ENCODE data around the gene CCDC167. TPM values are rescaled to one million over a fixed set of nuclear protein-coding genes. Genes with fewer than 3 reads are reported as not detected.
"Not testable (repeated sequence)": the region's sequence is repeated elsewhere in the genome, so short reads cannot be mapped to it uniquely, and the experiment has no call there.

The CCDC167 gene
- total RNA-seq, 8 experiments from 2014 or later = 28.1 to 119 (median 89.7) TPM

DNA sequence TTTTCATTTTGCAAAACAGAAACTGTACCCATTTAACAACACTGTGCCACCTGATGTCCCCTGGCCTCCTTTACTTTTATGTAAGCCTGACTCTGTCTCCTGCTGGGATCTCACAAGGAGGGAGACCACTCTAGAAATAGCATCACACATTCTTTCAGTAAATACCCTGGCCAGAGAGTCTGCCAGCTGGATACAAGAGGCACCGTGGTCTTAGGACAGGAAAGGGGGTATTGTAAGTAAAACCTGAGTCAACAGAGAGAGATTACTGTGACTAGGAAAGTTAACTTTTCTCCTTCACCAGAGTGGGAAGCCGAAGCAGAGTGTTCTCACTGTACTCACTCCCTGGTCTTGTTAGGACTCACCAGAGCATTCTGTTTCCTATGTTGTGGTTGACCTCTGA, 38.9 kb downstream of the CCDC167 start:
- 17 to 100% (median 100%) methylated on average over 1 of the region's 2 CpGs; no CpG with 5 or more reads in 3 of the 10 experiments for WGBS, 10 experiments
- in situ Hi-C loops (cut with MboI; ENCODE audit: low pct_unique_long_range_greater_than_20kb in 2 of 9, low sequenced_read_pairs in 9 of 9, unreplicated experiment in 9 of 9) = loop anchor here in 1 of 9 experiments (25.0 kb wide), 1 partner anchor 226 kb away; the partner anchor contains the start of gene MDGA1
- Histone ChIP-seq H3K4me3 (no peak overlapping the region), H3K27ac (no peak overlapping the region), H3K4me1 (replicated peaks in 1 of 2) (no peaks in the 10 kb centered on the region)
- ATAC-seq (replicated peaks in 6 of 8) = peak in 1 of 8 experiments; percentile 43

DNA sequence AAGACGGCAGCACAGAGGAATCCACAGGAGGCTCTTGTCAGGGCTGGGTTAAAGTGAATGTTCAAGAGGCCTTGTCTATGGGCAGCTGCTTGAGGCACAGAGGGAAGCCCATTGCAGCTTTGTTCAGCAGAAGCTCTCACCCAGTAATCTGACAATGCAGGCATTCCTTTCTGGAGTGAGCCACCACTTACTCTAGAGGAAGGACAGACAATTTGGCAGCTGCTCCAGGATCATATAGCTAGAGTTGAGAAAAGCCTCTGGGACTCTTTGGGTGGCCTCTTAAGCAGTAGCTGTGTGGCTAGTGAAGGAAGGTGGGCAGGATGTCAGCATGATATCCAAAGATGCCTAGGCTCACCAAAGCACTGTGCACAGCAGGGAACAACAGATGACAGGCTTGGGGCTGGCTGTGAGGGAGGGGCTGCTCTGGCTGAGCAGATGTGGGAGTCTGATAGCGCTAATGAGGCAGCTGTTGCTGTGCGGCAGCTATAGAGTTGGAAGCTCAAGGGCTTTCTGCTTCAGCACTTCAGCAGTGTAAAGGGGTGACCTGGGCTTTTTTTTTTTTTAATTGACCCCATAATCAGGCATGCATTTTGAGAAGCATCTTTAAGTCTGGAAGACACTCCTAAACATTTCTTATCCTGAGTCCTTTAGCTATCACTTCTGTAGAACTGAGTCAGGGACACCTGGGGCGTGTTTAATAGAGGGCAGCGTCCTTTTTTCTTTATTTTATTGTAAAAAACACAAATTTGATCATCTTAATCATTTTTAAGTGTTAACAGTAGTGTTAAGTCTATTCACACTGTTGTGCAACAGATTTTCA, 39.5 kb downstream of the CCDC167 start:
- ATAC-seq (replicated peaks in 6 of 8) = peak in 3 of 8 experiments; percentile 24 to 35 (median 26)
- WGBS, 10 experiments = 33 to 100% (median 78%) methylated on average over 1 to 4 of the region's 5 CpGs; no CpG with 5 or more reads in 4 of the 10 experiments
- in situ Hi-C loops (cut with MboI; ENCODE audit: low pct_unique_long_range_greater_than_20kb in 2 of 9, low sequenced_read_pairs in 9 of 9, unreplicated experiment in 9 of 9) = loop anchor here in 1 of 9 experiments (25.0 kb wide), 1 partner anchor 227 kb away; the partner anchor contains the start of gene MDGA1

DNA sequence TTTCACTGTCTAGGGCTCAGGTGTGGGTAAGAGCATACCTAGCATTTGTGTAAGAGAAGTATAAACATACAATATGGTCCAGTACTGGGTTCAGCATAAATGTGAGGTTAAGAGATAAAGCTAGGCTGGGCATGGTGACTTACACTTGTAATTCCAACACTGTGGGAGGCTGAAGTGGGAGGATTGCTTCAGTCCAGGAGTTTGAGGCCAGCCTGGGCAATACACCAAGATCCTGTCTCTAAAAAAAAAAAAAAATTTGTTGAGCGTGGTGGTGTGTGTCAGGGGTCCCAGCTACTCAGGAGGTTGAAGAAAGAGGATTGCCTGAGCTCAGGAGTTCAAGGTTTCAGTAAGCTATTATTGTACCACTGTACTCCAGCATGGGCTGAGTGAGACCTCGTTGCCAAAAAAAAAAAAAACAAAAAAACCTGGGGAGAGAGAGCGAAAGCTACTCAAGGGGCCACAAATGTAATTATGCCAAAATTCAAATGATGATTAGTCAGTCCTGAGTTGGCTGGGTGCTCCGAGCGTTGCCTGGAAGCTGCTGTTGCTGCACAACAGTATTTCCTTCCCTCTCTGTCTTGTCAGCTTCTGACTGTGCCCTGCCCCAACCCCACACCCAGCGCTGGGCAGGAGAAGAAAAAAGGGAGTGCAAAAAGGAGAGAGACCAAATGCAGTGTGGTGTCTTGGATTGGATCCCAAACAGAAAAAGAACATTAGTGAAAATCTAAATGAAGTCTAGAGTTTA, 42.7 kb downstream of the CCDC167 start:
- H3K27ac ChIP-seq = no peak overlapping the region
- H3K4me1 ChIP-seq (replicated peaks in 1 of 2) = no peaks in the 10 kb centered on the region
- 3 to 96% (median 73%) methylated on average over 3 to 6 of the region's 6 CpGs for WGBS, 10 experiments
- no peak overlapping the region for H3K4me3 ChIP-seq
- peak in 5 of 8 experiments; percentile 44 to 97 (median 95) for ATAC-seq (replicated peaks in 6 of 8)
- in situ Hi-C loops (cut with MboI; ENCODE audit: low pct_unique_long_range_greater_than_20kb in 2 of 9, low sequenced_read_pairs in 9 of 9, unreplicated experiment in 9 of 9) = loop anchor here in 1 of 9 experiments (25.0 kb wide), 1 partner anchor 230 kb away; the partner anchor contains the start of gene MDGA1

More for the DNA sequence above, 39.5 kb downstream of the CCDC167 start:
- H3K4me3 ChIP-seq = no peak overlapping the region
- H3K27ac ChIP-seq = peak overlapping the region in 1 of 2 donors; percentile 39
- no peaks in the 10 kb centered on the region for H3K4me1 ChIP-seq (replicated peaks in 1 of 2)

DNA sequence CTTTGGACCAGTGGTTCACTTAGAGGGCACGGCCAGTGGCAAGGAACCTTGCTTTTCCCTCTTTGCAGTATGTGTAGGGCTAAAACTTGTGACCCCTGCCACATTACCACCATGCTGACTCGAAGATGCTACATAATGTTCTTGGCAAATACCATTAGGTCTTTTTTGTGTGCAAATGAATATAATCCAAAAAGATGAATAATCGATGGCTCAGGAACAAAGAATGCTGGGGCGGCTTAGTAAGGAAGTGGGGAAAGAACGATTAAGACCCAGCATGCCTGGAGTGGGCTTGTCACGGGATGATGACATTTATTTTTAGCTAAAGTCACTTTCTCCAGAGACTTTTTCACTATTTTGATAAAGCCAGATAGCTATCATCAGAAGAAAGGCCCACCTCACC, 43.6 kb downstream of the CCDC167 start:
- no peak for ATAC-seq (replicated peaks in 6 of 8)
- H3K4me1 ChIP-seq (replicated peaks in 1 of 2) = no peaks in the 10 kb centered on the region
- WGBS, 10 experiments = 49 to 100% (median 92%) methylated on average over 1 to 6 of the region's 6 CpGs; no CpG with 5 or more reads in 1 of the 10 experiments
- no peak overlapping the region for H3K4me3 ChIP-seq
- H3K27ac ChIP-seq = no peak overlapping the region
- in situ Hi-C loops (cut with MboI; ENCODE audit: low pct_unique_long_range_greater_than_20kb in 2 of 9, low sequenced_read_pairs in 9 of 9, unreplicated experiment in 9 of 9) = loop anchor here in 1 of 9 experiments (25.0 kb wide), 1 partner anchor 231 kb away; the partner anchor contains the start of gene MDGA1

DNA sequence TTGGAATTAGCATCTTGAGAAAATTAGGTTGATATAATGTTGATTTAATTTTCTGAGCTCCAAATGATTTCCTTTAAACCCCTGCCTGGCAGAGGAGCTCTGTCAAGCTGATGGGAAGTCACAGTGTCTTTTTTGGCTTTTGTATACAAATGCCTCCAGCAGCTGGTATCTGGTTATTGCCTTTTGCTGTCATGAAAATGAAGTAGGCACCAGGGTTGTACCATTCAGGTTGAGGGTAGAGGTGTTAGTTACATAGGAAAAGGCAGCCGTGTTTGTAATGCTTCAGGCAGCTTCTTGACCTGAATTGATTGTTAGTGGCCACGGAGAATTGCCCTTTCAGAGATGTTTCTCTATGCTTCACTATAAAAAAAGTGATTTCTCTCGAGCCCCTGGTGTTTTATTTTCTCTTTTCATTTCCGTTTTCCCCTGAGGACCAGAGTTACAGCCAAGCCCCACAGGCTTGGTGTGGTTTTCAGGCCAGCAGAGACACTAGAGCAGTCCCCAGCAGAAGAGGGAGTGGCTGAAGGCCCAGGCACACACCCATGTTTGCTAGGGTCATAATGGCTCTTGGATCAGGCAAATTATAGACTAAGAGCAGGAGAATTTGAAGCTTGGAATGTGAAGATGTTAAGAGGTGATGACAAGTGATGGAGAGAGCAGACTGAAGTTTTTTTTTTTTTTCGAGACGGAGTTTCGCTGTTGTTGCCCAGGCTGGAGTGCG, 45.1 kb downstream of the CCDC167 start:
- Histone ChIP-seq H3K27ac (no peak overlapping the region), H3K4me3 (no peak overlapping the region), H3K4me1 (replicated peaks in 1 of 2) (no peaks in the 10 kb centered on the region)
- WGBS, 10 experiments = 60 to 100% (median 85%) methylated on average over 1 to 6 of the region's 8 CpGs; no CpG with 5 or more reads in 1 of the 10 experiments
- in situ Hi-C loops (cut with MboI; ENCODE audit: low pct_unique_long_range_greater_than_20kb in 2 of 9, low sequenced_read_pairs in 9 of 9, unreplicated experiment in 9 of 9) = loop anchor here in 1 of 9 experiments (25.0 kb wide), 1 partner anchor 233 kb away; the partner anchor contains the start of gene MDGA1
- peak in 3 of 8 experiments; percentile 44 to 64 (median 64) for ATAC-seq (replicated peaks in 6 of 8)

DNA sequence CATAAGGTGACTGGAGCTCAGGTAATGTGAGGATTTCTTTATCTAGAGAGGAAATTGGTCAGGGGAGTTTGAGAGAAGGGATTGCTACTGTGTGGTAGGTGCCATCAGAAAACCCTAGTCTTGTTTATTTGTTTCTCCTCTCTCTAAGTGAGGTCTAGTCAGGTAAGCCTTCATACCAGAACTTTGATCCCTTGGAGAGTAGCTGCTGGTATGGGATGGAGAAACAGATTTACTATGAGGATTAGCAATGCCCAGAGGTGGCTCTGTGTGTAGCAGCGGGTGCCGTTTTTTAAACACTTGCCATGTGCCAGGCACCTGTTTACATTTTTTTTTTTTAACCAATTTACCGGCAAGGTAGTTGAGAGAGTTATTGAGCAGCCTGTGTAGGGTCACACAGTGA, 47.2 kb downstream of the CCDC167 start:
- no peak overlapping the region for H3K4me3 ChIP-seq
- no peaks in the 10 kb centered on the region for H3K4me1 ChIP-seq (replicated peaks in 1 of 2)
- in situ Hi-C loops (cut with MboI; ENCODE audit: low pct_unique_long_range_greater_than_20kb in 2 of 9, low sequenced_read_pairs in 9 of 9, unreplicated experiment in 9 of 9) = loop anchor here in 1 of 9 experiments (25.0 kb wide), 1 partner anchor 235 kb away; the partner anchor contains the start of gene MDGA1
- 100% methylated on average over 1 to 3 of the region's 3 CpGs; no CpG with 5 or more reads in 6 of the 10 experiments for WGBS, 10 experiments
- no peak overlapping the region for H3K27ac ChIP-seq
- no peak for ATAC-seq (replicated peaks in 6 of 8)

DNA sequence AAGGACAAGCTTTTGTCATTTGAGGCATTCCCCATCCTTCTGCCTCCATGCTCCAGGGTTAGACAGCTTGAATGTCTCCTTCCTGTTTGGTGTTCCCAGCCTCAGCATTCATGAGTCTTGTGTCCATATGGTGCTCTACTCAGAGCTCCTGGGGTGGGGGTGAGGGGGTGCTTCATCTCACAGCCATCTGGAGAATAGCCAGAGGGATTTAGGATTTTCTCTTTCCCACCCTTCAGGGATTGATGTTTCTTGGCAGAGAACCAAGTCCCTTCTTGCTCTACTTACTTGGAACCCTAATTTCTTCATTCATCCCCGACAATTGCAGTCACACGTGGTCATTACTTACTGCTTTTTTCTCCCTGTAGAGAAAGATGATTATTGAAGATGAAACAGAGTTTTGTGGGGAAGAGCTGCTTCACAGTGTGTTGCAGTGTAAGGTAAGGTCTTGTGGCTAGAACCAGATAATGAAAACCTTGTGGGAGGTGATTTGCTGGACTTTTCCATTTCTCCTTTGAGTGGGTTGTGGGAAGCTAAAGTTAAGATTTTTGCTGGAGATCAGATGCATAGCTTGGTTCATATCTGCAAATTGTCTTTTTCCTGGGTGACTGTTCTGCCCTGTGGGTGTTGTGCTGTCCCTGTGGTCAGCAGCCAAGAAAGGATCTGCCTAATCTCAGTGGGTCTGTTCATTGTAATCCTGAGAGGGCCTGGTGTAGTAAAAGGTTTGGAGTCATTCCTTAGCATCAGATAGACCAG, 48.1 kb downstream of the CCDC167 start:
- no peak for ATAC-seq (replicated peaks in 6 of 8)
- no peaks in the 10 kb centered on the region for H3K4me1 ChIP-seq (replicated peaks in 1 of 2)
- no peak overlapping the region for H3K4me3 ChIP-seq
- in situ Hi-C loops (cut with MboI; ENCODE audit: low pct_unique_long_range_greater_than_20kb in 2 of 9, low sequenced_read_pairs in 9 of 9, unreplicated experiment in 9 of 9) = loop anchor here in 1 of 9 experiments (25.0 kb wide), 1 partner anchor 236 kb away; the partner anchor contains the start of gene MDGA1
- no peak overlapping the region for H3K27ac ChIP-seq
- WGBS, 10 experiments = 36 to 100% (median 81%) methylated on average over 1 to 2 of the region's 2 CpGs; no CpG with 5 or more reads in 4 of the 10 experiments

DNA sequence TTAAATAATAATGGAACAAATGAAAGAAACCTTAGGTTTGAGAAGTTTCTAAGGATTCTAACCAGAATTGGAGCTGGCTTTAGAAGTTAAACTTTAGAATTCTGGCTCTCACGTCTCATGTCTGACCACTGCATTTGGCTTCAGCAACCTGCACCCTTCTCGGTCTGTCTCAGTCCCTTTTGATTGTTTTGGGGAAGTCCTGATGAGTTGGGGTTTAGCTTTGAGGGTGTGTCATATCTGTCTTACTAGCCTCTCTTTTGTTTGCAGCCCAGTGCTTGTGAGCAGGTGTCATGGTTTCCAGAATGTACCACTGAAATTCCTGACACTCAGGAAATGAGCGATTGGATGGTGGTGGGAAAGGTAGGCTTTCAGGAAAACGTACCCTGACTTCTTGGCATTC, 49.7 kb downstream of the CCDC167 start:
- in situ Hi-C loops (cut with MboI; ENCODE audit: low pct_unique_long_range_greater_than_20kb in 2 of 9, low sequenced_read_pairs in 9 of 9, unreplicated experiment in 9 of 9) = loop anchor here in 1 of 9 experiments (25.0 kb wide), 1 partner anchor 237 kb away; the partner anchor contains the start of gene MDGA1
- Histone ChIP-seq H3K27ac (no peak overlapping the region), H3K4me1 (replicated peaks in 1 of 2) (no peaks in the 10 kb centered on the region), H3K4me3 (no peak overlapping the region)
- WGBS, 10 experiments = 72 to 97% (median 84%) methylated on average over 2 to 4 of the region's 4 CpGs; no CpG with 5 or more reads in 4 of the 10 experiments
- no peak for ATAC-seq (replicated peaks in 6 of 8)

DNA sequence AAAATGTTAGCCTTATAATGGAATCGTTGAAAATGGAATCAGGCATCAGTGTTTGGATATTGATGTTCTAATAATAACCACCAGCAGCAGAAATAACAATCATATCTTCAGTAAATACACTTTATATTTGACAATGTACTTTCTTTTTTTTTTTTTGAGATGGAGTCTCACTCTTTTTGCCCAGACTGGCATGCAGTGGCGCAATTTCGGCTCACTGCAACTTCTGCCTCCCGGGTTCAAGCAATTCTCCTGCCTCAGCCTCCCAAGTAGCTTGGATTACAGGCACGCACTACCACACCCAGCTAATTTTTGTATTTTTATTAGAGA, 56.5 kb downstream of the CCDC167 start:
- H3K4me3 ChIP-seq; H3K27ac ChIP-seq; ATAC-seq (replicated peaks in 6 of 8); H3K4me1 ChIP-seq (replicated peaks in 1 of 2); in situ Hi-C loops (cut with MboI; ENCODE audit: low pct_unique_long_range_greater_than_20kb in 2 of 9, low sequenced_read_pairs in 9 of 9, unreplicated experiment in 9 of 9): not testable (repeated sequence)
- WGBS, 10 experiments = 73 to 100% (median 87%) methylated on average over 1 to 4 of the region's 5 CpGs; no CpG with 5 or more reads in 1 of the 10 experiments

DNA sequence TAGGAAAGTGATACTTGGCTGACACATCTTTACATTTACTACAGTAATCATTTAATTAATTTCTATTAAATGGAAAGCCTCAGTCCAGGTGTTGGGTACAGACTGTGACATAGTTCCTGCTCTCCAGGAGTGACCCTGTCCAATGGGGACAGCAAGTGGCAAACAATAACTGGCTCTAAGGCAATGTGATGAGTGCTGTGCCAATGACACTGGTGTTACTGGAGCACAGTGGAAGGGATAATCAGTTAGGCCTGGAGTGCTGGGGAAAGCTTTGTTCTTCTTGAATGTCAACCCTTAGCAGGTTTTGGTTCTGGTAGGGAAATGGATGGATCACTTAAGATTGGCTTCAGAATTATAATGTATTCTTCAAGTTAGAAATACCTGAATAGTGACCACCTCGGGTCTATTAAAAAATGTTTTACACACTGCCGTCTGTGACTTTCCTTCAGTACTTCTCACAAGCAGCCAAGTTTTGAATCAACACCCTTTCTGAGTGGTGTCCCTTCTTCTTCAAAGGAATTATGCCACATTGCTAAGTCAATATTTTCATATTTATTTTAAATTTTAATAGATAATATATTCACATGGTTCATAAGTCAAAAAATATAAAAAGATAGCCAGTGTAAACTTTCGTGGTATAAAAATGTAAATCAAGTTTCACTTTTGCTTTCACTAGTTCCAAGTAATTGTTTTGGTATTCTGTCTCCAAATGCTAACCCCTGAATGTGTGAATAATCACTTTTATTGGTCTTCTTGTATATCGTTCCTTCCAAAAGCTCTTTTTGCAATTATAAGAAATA, 57.1 kb downstream of the CCDC167 start:
- Histone ChIP-seq H3K4me1 (replicated peaks in 1 of 2) (no peaks in the 10 kb centered on the region), H3K4me3 (no peak overlapping the region), H3K27ac (no peak overlapping the region)
- in situ Hi-C loops (cut with MboI; ENCODE audit: low pct_unique_long_range_greater_than_20kb in 2 of 9, low sequenced_read_pairs in 9 of 9, unreplicated experiment in 9 of 9) = no loop called here
- peak in 2 of 8 experiments; percentile 36 for ATAC-seq (replicated peaks in 6 of 8)
- WGBS, 10 experiments = 22 to 97% (median 87%) methylated on average over 2 to 4 of the region's 4 CpGs; no CpG with 5 or more reads in 1 of the 10 experiments

DNA sequence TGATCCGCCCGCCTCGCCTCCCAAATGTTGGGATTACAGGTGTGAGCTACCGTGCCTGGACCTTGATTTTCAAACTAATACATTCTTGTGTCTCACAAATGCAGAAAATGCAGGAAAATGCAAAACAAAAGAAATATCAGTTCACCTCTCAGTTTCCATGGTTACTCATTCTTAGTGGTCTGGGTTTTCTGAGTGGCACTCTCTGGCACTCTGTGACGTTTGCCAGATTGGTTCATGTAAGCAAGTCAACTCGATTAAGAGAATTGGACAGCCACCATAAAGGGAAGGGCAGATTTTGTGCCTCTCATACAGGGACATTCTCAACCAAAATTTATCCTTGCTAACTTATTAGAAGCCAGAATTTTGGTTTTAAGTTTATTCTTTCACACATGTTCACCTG, 58.0 kb downstream of the CCDC167 start:
- Histone ChIP-seq H3K4me1 (replicated peaks in 1 of 2) (no peaks in the 10 kb centered on the region), H3K4me3 (no peak overlapping the region), H3K27ac (no peak overlapping the region)
- 63 to 100% (median 93%) methylated on average over 1 to 5 of the region's 6 CpGs; no CpG with 5 or more reads in 1 of the 10 experiments for WGBS, 10 experiments
- in situ Hi-C loops (cut with MboI; ENCODE audit: low pct_unique_long_range_greater_than_20kb in 2 of 9, low sequenced_read_pairs in 9 of 9, unreplicated experiment in 9 of 9) = no loop called here
- no peak for ATAC-seq (replicated peaks in 6 of 8)

Measured in motor neuron (in vitro differentiated cells).